Smooth muscle cell (in vitro differentiated cells): ENCODE measurements around the gene TBX18. TPM values are rescaled to one million over a fixed set of nuclear protein-coding genes. Genes with fewer than 3 reads are reported as not detected.

ENCODE experiments used
- DNase-seq: peaks from one replicate; lab custom pipeline; 2025; ENCODE audit not compliant: unreplicated experiment; lab: John Stamatoyannopoulos, UW
- H2AFZ ChIP-seq: fragments of 200-600 bp; sonication (generic); 2 replicates; pipeline ENCODE4 v1.6.0; 2016; ENCODE audit warnings: antibody characterized with exemption, low read depth, mild to moderate bottlenecking
- H3F3A ChIP-seq: fragments of 200-600 bp; sonication (generic); 2 replicates; pipeline ENCODE4 v1.6.0; 2017; ENCODE audit warnings: antibody characterized with exemption, low read depth
- H3K27ac ChIP-seq: fragments of 200-600 bp; sonication (generic); 2 replicates; pipeline ENCODE4 v1.5.1; 2016; ENCODE audit warnings: low read depth, mild to moderate bottlenecking
- H3K27me3 ChIP-seq: fragments of 200-600 bp; sonication (generic); 2 replicates; pipeline ENCODE4 v1.6.1; 2016; ENCODE audit warnings: low read depth, mild to moderate bottlenecking
- H3K36me3 ChIP-seq: fragments of 200-600 bp; sonication (generic); 2 replicates; pipeline ENCODE4 v1.5.1; 2016; ENCODE audit warnings: low read depth
- H3K4me1 ChIP-seq: fragments of 200-600 bp; sonication (generic); 2 replicates; pipeline ENCODE4 v1.5.1; 2016; ENCODE audit warnings: low read depth
- H3K4me2 ChIP-seq: fragments of 200-600 bp; sonication (generic); 2 replicates; pipeline ENCODE4 v1.6.0; 2016; ENCODE audit warnings: mild to moderate bottlenecking
- H3K4me3 ChIP-seq: fragments of 200-600 bp; sonication (generic); 2 replicates; pipeline ENCODE4 v1.5.1; 2016; ENCODE audit warnings: mild to moderate bottlenecking
- H3K79me2 ChIP-seq: fragments of 200-600 bp; sonication (generic); 2 replicates; pipeline ENCODE4 v1.6.0; 2016; ENCODE audit warnings: low read depth, mild to moderate bottlenecking
- H3K9ac ChIP-seq: fragments of 200-600 bp; sonication (generic); 2 replicates; pipeline ENCODE4 v1.6.0; 2016; ENCODE audit warnings: low read depth
- H3K9me3 ChIP-seq: fragments of 200-600 bp; sonication (generic); replicated peaks from 2 replicates; pipeline ENCODE4 v1.5.1; 2016; ENCODE audit warnings: low read depth
- H4K20me1 ChIP-seq: fragments of 200-600 bp; sonication (generic); 2 replicates; pipeline ENCODE4 v1.6.0; 2016; ENCODE audit warnings: low read depth
- WGBS: methylation state at CpG from one replicate; pipeline ENCODE4 v1.1.7; 2016; ENCODE audit warnings: low lambda C conversion rate; 5-methylcytosine and 5-hydroxymethylcytosine counted together
- polyA plus RNA-seq: library from polyadenylated mRNA; unstranded; fragments of >200 nt; fragmentation: Nextera tagmentation; extraction: Ambion mirVana; gene quantifications from 2 replicates; pipeline ENCODE4 v1.2.1, GENCODE V29; 2016
- total RNA-seq: library from RNA; depleted of rRNA; stranded (reverse); fragments of >200 nt; gene quantifications from 2 replicates; pipeline ENCODE4 v1.2.3, GENCODE V29; 2014
- TF ChIP-seq, protein P1 (sequence below): fragments of 200-600 bp; sonication (generic); IDR thresholded peaks from 2 replicates; pipeline ENCODE4 v1.5.1; 2017; ENCODE audit warnings: borderline replicate concordance, mild to moderate bottlenecking, antibody characterized with exemption; ENCODE audit not compliant: insufficient read depth, poor library complexity, severe bottlenecking

Gene TBX18
- total and polyA plus RNA-seq, 2 experiments from 2014 or later: 0.59 to 2.3 TPM

GRCh38 chr6:84749181-84749580 lies 15.2 kb downstream of the TBX18 start:
- H3K4me3 ChIP-seq: no peak overlapping the region
- H3K27ac ChIP-seq: no peak overlapping the region
- no peak overlapping the region for H3K9ac ChIP-seq
- H3K79me2 ChIP-seq: no peaks in the 10 kb centered on the region
- H4K20me1 ChIP-seq: no peaks in the 10 kb centered on the region
- no peaks in the 10 kb centered on the region for H3K36me3 ChIP-seq
- no peak overlapping the region for H2AFZ ChIP-seq
- no peaks in the 10 kb centered on the region for H3K9me3 ChIP-seq
- TF ChIP-seq, protein P1, sequence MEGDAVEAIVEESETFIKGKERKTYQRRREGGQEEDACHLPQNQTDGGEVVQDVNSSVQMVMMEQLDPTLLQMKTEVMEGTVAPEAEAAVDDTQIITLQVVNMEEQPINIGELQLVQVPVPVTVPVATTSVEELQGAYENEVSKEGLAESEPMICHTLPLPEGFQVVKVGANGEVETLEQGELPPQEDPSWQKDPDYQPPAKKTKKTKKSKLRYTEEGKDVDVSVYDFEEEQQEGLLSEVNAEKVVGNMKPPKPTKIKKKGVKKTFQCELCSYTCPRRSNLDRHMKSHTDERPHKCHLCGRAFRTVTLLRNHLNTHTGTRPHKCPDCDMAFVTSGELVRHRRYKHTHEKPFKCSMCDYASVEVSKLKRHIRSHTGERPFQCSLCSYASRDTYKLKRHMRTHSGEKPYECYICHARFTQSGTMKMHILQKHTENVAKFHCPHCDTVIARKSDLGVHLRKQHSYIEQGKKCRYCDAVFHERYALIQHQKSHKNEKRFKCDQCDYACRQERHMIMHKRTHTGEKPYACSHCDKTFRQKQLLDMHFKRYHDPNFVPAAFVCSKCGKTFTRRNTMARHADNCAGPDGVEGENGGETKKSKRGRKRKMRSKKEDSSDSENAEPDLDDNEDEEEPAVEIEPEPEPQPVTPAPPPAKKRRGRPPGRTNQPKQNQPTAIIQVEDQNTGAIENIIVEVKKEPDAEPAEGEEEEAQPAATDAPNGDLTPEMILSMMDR: no peak
- no peaks in the 10 kb centered on the region for H3K4me1 ChIP-seq
- no peak overlapping the region for H3K4me2 ChIP-seq
- H3K27me3 ChIP-seq: peaks cover 22% of the 10 kb centered on the region
- no peak for DNase-seq
- no peaks in the 10 kb centered on the region for H3F3A ChIP-seq

DNA sequence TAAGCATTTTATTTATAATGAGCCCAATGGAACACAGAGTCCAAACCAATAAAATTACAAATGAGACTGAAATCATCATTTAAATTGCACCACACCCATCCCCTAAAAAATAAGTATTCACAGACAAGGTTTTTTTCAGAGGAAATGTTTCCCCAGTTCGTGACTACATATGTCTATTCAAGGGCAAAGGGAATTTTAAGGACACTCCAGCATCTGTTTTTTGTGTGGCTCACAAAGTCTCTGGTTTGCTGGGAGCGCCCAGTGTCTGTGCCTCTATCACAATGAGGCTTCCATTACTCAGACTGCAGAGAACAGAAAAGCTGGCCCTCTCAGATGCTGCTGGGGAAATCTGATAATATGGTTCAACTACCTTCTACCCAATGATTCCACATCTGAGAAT lies 16.0 kb downstream of the TBX18 start:
- Histone ChIP-seq H3K4me3 (no peak overlapping the region), H3K4me2 (no peak overlapping the region), H3K9ac (no peak overlapping the region), H3K9me3 (no peaks in the 10 kb centered on the region), H3K4me1 (no peaks in the 10 kb centered on the region), H4K20me1 (no peaks in the 10 kb centered on the region), H3K79me2 (no peaks in the 10 kb centered on the region), H3K27ac (no peak overlapping the region), H3F3A (no peaks in the 10 kb centered on the region), H3K27me3 (peaks cover 22% of the 10 kb centered on the region), H3K36me3 (no peaks in the 10 kb centered on the region), H2AFZ (no peak overlapping the region)
- TF ChIP-seq, protein P1: no peak
- DNase-seq: no peak
- WGBS: 58% methylated on average over 2 of the region's 2 CpGs

GRCh38 chr6:84743616-84744015 lies 20.8 kb downstream of the TBX18 start:
- no peak overlapping the region for H3K27ac ChIP-seq
- no peak overlapping the region for H2AFZ ChIP-seq
- DNase-seq: no peak
- no peak overlapping the region for H3K9ac ChIP-seq
- H3K4me3 ChIP-seq: no peak overlapping the region
- H3K36me3 ChIP-seq: no peaks in the 10 kb centered on the region
- WGBS: 84% methylated on average over 4 of the region's 4 CpGs
- H3K79me2 ChIP-seq: no peaks in the 10 kb centered on the region
- H3K4me2 ChIP-seq: no peak overlapping the region
- no peaks in the 10 kb centered on the region for H3K9me3 ChIP-seq
- TF ChIP-seq, protein P1: no peak
- H3F3A ChIP-seq: no peaks in the 10 kb centered on the region
- no peaks in the 10 kb centered on the region for H3K27me3 ChIP-seq
- H3K4me1 ChIP-seq: no peaks in the 10 kb centered on the region
- H4K20me1 ChIP-seq: no peaks in the 10 kb centered on the region

- DNase-seq: no peak
- no peak overlapping the region for H3K27ac ChIP-seq
- TF ChIP-seq, protein P1: no peak
- H3K9me3 ChIP-seq: no peaks in the 10 kb centered on the region
- H3F3A ChIP-seq: no peaks in the 10 kb centered on the region
- no peaks in the 10 kb centered on the region for H3K36me3 ChIP-seq
- 70% methylated on average over 1 of the region's 1 CpG for WGBS
- H3K9ac ChIP-seq: no peak overlapping the region
- no peak overlapping the region for H3K4me3 ChIP-seq
- H3K4me1 ChIP-seq: no peaks in the 10 kb centered on the region
- H4K20me1 ChIP-seq: no peaks in the 10 kb centered on the region
- H3K79me2 ChIP-seq: no peaks in the 10 kb centered on the region
- no peak overlapping the region for H3K4me2 ChIP-seq
- no peak overlapping the region for H2AFZ ChIP-seq
- H3K27me3 ChIP-seq: no peaks in the 10 kb centered on the region
Observed at GRCh38 chr6:84740385-84740784, 24.0 kb downstream of the TBX18 start.
